HG02763 (cell line): ENCODE results near the gene PHYKPL.

Experiments
- ATAC-seq: cut with Tn5 transposase; IDR thresholded peaks from one replicate; pipeline ENCODE4 v1.9.1; 2021; ENCODE audit warnings: mild to moderate bottlenecking, moderate library complexity; ENCODE audit not compliant: unreplicated experiment

PHYKPL gene

GRCh38 chr5:178224403-178224802 is 8.2 kb downstream of the PHYKPL start:
- no peak for ATAC-seq

- no peak for ATAC-seq
These were observed 8.7 kb downstream of the PHYKPL start for GRCh38 chr5:178223828-178224335.

- no peak for ATAC-seq
These were observed 9.3 kb downstream of the PHYKPL start for GRCh38 chr5:178223196-178223773.

- ATAC-seq = no peak
These were observed 10.3 kb downstream of the PHYKPL start for GRCh38 chr5:178222292-178222691.

GRCh38 chr5:178221853-178222252 is 10.7 kb downstream of the PHYKPL start:
- no peak for ATAC-seq

GRCh38 chr5:178221282-178221681 is 11.3 kb downstream of the PHYKPL start:
- ATAC-seq = no peak

- ATAC-seq = no peak
These were observed 13.8 kb downstream of the PHYKPL start for GRCh38 chr5:178218827-178219226.

GRCh38 chr5:178218237-178218776 is 14.3 kb downstream of the PHYKPL start:
- no peak for ATAC-seq

GRCh38 chr5:178216779-178217178 is 15.8 kb downstream of the PHYKPL start:
- ATAC-seq = no peak

GRCh38 chr5:178216088-178216534 is 16.5 kb downstream of the PHYKPL start:
- ATAC-seq = no peak

- ATAC-seq = no peak
These were observed 17.2 kb downstream of the PHYKPL start for GRCh38 chr5:178215280-178216002.

- no peak for ATAC-seq
These were observed 18.3 kb downstream of the PHYKPL start for GRCh38 chr5:178214160-178214803.

GRCh38 chr5:178213748-178214151 is 18.9 kb downstream of the PHYKPL start:
- no peak for ATAC-seq

- ATAC-seq = no peak
These were observed 19.6 kb downstream of the PHYKPL start for GRCh38 chr5:178213003-178213461.

GRCh38 chr5:178212241-178213002 is 20.2 kb downstream of the PHYKPL start:
- no peak for ATAC-seq

GRCh38 chr5:178211095-178212048 is 21.2 kb downstream of the PHYKPL start:
- no peak for ATAC-seq

- no peak for ATAC-seq
These were observed 21.9 kb downstream of the PHYKPL start for GRCh38 chr5:178210686-178211085.

- no peak for ATAC-seq
These were observed 22.5 kb downstream of the PHYKPL start for GRCh38 chr5:178210073-178210535.

GRCh38 chr5:178209334-178210072 is 23.1 kb downstream of the PHYKPL start:
- ATAC-seq = no peak
